Measurements from ENCODE around the gene OR6J1. TPM values are rescaled to one million over a fixed set of nuclear protein-coding genes. Genes with fewer than 3 reads are reported as not detected.

OR6J1 gene
- total RNA-seq, 4 donors from 2014 or later: 0.17 TPM; not detected in 3

DNA sequence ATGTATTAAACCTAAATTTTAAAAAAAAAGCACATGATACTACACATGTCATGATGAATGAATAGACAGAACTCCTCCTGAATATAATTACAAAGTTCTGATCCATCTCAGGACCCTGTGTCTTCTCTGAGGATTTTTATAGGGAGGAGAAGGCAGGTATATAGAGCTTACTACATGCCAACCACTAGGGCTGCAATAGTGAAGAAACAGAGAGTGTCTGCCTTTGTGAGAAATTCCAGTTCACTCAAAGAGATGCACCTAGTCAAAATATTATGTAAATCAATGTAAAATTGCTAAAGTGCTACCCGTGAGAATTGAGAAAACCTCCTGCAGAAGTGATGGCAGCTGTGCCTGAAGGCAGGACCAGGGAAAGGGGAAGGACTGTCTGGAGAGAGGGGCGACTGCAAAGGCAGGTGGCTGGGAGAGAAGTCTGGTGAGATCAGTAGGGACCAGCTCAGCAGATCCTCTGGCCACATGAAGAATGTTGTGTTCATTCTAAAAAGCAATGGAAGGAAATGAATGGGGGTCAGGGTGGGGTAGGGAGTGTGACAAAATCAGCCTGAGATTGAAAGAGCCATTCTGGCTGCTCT lies 31.0 kb downstream of the OR6J1 start:
- TF ChIP-seq, protein P1, sequence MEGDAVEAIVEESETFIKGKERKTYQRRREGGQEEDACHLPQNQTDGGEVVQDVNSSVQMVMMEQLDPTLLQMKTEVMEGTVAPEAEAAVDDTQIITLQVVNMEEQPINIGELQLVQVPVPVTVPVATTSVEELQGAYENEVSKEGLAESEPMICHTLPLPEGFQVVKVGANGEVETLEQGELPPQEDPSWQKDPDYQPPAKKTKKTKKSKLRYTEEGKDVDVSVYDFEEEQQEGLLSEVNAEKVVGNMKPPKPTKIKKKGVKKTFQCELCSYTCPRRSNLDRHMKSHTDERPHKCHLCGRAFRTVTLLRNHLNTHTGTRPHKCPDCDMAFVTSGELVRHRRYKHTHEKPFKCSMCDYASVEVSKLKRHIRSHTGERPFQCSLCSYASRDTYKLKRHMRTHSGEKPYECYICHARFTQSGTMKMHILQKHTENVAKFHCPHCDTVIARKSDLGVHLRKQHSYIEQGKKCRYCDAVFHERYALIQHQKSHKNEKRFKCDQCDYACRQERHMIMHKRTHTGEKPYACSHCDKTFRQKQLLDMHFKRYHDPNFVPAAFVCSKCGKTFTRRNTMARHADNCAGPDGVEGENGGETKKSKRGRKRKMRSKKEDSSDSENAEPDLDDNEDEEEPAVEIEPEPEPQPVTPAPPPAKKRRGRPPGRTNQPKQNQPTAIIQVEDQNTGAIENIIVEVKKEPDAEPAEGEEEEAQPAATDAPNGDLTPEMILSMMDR (IDR thresholded peaks at IDR 0.05; ENCODE audit: low read depth): no peak

- TF ChIP-seq, protein P1 (IDR thresholded peaks at IDR 0.05; ENCODE audit: low read depth): no peak
These were observed 33.2 kb downstream of the OR6J1 start for GRCh38 chr14:22610931-22611330.

DNA sequence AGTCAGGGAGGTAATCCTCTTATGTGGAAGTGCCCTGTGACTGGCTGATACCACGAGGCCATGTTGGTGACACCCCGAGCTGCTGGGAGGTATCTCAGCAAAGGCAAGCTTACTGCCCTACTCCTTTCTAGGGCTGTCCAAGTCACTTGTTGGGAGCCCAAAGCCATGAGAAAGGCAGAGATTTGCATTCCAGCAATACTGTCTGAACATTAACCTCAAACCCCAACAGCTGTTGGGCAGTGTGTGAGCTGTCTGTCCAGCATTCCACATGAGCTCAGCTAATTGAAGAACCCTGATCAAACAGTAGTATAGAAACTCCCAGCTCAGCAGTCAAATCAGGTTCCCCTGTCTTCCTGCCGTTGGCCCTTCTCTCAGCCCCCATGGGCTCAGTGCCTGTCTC lies 36.9 kb downstream of the OR6J1 start:
- TF ChIP-seq, protein P1 (IDR thresholded peaks at IDR 0.05; ENCODE audit: low read depth): no peak

- TF ChIP-seq, protein P1 (IDR thresholded peaks at IDR 0.05; ENCODE audit: low read depth): no peak
These were observed 37.8 kb downstream of the OR6J1 start for GRCh38 chr14:22606380-22606779.

GRCh38 chr14:22602862-22603261 lies 41.3 kb downstream of the OR6J1 start:
- TF ChIP-seq, protein P1 (IDR thresholded peaks at IDR 0.05; ENCODE audit: low read depth): no peak

DNA sequence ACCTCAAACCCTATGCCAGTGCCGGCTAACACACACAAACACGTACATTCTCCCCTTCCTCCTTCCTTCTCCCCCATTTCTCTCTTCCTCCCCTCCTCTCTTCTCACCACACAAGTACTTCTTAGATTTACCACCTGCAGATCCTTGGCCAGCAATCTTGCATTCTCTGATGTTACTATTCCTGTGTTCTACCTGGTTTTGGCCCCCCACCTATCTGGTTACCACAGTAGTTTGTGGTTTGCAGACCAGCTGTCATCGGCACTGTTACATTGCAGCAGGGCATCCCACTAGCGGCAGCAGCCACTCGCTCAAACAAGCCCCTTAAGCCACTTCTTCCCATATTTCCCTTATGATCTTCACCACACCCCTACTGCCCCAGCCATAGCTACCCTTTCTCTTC lies 42.2 kb downstream of the OR6J1 start:
- TF ChIP-seq, protein P1 (IDR thresholded peaks at IDR 0.05; ENCODE audit: low read depth): no peak

DNA sequence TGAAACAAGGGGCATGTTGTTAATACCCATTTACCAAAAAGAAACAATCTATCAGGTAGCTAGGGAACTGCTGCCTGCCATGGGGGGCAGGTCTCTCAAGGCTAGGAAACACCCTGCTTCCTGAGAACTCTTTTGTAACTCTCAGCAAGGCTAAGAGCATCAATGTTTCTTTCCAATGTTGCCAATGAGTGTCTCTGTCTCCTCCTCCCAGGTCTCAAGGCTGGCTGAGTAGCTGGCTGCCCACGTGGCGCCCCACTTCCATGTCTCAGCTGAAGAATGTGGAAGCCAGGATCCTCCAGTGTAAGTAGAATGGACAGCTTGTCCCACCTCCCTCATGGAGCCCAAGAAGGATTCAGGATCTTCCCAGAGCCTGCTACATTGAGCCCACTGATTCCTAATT lies 42.7 kb downstream of the OR6J1 start:
- TF ChIP-seq, protein P1 (IDR thresholded peaks at IDR 0.05; ENCODE audit: low read depth): no peak

Measured in subcutaneous adipose tissue (tissue), 4 donors.